ENCODE data around the gene ZFYVE21.

ZFYVE21 gene

DNA sequence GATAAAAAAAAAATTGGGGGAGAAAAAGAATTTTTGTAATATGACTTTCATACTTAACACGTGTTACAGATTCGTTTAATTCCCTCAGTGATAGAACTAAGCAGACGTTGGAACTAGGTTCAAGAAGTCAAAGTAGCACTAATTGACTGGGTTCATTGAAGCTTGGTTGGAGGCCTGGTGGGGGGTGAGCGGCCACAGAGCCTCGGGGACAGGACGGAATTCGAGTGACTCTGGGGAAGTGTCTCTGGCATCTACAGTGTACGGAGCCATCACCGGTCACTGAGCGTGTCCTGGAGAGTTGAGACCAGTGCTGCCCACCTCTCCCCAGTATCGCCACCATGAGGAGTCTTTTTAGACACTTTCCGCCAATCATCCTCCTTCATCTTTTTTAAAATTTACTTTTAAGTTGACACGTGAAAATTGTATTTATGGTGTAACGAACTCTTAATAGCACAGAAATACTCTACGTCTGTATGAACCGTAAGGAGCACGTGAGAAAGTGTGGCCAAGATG lies 1.3 kb downstream of the ZFYVE21 start:
- DNase-seq (ENCODE audit: low read depth) = no peak
- TF ChIP-seq, protein P1, sequence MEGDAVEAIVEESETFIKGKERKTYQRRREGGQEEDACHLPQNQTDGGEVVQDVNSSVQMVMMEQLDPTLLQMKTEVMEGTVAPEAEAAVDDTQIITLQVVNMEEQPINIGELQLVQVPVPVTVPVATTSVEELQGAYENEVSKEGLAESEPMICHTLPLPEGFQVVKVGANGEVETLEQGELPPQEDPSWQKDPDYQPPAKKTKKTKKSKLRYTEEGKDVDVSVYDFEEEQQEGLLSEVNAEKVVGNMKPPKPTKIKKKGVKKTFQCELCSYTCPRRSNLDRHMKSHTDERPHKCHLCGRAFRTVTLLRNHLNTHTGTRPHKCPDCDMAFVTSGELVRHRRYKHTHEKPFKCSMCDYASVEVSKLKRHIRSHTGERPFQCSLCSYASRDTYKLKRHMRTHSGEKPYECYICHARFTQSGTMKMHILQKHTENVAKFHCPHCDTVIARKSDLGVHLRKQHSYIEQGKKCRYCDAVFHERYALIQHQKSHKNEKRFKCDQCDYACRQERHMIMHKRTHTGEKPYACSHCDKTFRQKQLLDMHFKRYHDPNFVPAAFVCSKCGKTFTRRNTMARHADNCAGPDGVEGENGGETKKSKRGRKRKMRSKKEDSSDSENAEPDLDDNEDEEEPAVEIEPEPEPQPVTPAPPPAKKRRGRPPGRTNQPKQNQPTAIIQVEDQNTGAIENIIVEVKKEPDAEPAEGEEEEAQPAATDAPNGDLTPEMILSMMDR (IDR thresholded peaks at IDR 0.05; ENCODE audit: control insufficient read depth, insufficient read depth, low read depth, low read length, missing control alignments) = no peak
- H3K4me3 ChIP-seq (ENCODE audit: control insufficient read depth, low read depth, low read length) = peak overlapping the region; percentile 71

DNA sequence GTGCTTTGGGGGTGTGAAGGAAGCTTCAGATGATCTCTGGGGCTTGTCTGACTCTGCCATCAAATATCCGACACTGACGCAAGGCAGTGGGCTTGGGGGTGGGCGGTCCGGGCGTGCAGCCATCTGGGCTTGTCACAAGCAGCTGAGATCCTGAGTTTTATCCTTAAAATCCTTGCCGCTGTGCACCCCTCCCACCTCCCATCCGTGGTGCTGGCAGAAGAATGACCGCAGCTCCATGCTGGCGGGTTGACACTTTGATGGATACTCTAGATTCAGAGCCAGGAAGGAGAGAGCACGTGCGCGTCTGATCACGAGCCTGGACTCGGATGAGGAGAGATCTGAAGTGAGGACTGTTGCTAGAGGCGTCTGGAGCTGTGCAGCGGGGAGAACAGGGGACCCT lies 3.0 kb downstream of the ZFYVE21 start:
- TF ChIP-seq, protein P1 (IDR thresholded peaks at IDR 0.05; ENCODE audit: control insufficient read depth, insufficient read depth, low read depth, low read length, missing control alignments) = no peak
- no peak for DNase-seq (ENCODE audit: low read depth)
- no peak overlapping the region for H3K4me3 ChIP-seq (ENCODE audit: control insufficient read depth, low read depth, low read length)

DNA sequence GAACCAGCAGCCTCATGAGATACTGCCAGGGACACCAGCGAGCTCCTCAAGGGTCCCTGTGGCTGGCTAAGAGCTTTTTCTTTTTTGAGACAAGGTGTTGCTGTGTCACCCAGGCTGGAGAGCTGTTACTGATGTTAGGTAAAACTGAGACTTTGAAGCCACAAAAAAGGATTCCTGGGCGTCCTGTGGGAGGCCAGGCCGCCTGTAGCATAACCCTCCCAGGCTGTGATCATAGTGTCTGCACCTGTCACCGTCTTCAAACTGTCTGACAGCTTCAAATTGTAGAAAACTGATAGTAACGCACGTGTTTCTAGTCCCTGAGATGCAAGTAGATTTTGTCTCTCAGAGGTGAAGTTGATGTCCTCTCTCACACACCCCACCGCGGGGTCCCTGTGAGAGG lies 4.1 kb downstream of the ZFYVE21 start:
- TF ChIP-seq, protein P1 (IDR thresholded peaks at IDR 0.05; ENCODE audit: control insufficient read depth, insufficient read depth, low read depth, low read length, missing control alignments) = no peak

DNA sequence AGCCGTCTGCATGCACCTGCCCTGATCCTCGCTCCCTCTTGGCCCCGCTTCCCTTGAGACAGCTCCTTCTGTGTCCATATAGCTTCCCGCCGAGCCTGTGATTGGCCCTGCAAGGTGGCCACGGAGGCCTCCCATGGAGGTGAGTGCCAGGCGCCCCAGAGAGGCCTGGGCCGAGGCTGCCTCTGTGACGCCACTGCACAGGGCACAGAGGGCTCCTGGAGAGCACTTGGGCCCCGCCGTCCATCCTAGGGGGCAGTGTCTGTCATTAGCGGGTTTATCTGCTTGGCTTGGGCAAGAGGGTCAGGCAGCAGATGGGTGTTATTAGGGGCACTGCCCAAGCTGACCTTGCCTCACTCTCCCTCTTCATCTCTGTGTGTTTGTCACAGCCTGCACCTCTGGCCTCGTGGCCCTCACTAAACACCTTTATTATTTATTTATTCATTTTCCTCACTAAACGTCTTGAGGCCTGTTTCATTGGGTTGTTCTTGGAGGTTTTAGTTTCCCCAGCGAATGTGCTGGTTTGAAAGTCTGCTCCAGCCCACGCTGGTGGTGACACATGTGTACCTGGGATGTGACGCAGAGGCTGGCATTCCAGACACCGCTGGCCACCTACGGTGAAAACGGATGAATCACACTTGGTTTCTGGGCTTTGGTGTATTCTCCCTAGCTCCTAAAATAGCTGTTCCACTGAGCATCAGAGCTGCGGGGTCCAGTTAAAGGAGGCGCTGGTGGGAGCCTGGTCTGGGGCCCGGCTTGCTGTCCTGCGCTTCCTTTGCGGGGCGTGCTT lies 5.9 kb downstream of the ZFYVE21 start:
- TF ChIP-seq, protein P1 (IDR thresholded peaks at IDR 0.05; ENCODE audit: control insufficient read depth, insufficient read depth, low read depth, low read length, missing control alignments) = no peak
- DNase-seq (ENCODE audit: low read depth) = peak; percentile 7
- H3K4me3 ChIP-seq (ENCODE audit: control insufficient read depth, low read depth, low read length) = no peak overlapping the region

More for the DNA sequence above, 4.1 kb downstream of the ZFYVE21 start:
- DNase-seq (ENCODE audit: low read depth) = no peak
- no peak overlapping the region for H3K4me3 ChIP-seq (ENCODE audit: control insufficient read depth, low read depth, low read length)

DNA sequence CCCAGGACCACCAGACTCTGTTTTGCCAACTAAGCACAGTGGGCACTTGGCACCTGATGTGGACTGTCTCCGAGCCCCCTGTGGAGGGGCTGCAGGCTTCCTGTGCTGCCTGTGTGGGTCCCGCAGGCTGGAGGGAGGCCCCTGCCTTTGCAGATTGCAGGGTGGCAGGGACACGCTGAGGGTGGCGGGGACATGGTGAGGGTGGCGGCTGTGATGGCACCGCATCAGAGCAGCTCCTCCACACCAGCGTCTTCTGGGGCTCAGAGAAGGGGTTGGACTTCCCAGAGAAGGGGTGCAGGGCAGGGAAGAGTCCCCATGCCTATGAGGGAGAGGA lies 8.1 kb downstream of the ZFYVE21 start:
- no peak for DNase-seq (ENCODE audit: low read depth)
- H3K4me3 ChIP-seq (ENCODE audit: control insufficient read depth, low read depth, low read length) = no peak overlapping the region
- TF ChIP-seq, protein P1 (IDR thresholded peaks at IDR 0.05; ENCODE audit: control insufficient read depth, insufficient read depth, low read depth, low read length, missing control alignments) = no peak

DNA sequence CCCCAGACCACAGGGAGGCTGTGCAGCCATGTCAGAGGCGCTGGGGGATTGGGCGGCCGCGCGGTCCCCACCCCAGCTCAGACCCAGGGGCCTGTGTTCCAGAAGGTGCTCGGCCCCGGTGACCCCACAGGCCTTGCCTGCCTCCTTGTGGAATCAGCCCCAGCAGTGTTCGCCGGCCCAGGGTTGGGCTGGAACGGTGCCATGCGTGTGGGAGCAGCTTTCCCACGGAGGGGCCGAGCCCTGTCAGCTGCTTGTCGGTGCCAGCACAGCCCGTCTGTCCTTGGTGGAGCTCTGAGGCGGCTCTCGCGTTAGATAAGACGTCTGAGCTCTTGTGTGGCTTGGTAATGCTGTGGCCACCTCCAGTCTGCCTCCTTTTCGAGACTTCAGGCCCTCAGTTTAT lies 8.5 kb downstream of the ZFYVE21 start:
- no peak for DNase-seq (ENCODE audit: low read depth)
- no peak overlapping the region for H3K4me3 ChIP-seq (ENCODE audit: control insufficient read depth, low read depth, low read length)
- TF ChIP-seq, protein P1 (IDR thresholded peaks at IDR 0.05; ENCODE audit: control insufficient read depth, insufficient read depth, low read depth, low read length, missing control alignments) = no peak
